H9 (cell line): ENCODE results near the gene FRMPD1. TPM values are rescaled to one million over a fixed set of nuclear protein-coding genes. Genes with fewer than 3 reads are reported as not detected.

Experiments used
- DNase-seq: peaks from one replicate; pipeline ENCODE4 v3.0.0-alpha.2; 2017
- H2AFZ ChIP-seq: one replicate; pipeline ENCODE4 v1.6.1; 2013; ENCODE audit warnings: mild to moderate bottlenecking, low read length, control low read depth, moderate library complexity
- H2AK5ac ChIP-seq: 2 replicates; pipeline ENCODE4 v1.6.1; 2013; ENCODE audit warnings: low read length, control low read depth, mixed read lengths; ENCODE audit not compliant: insufficient read length
- H2BK120ac ChIP-seq: one replicate; pipeline ENCODE4 v1.6.1; 2013; ENCODE audit warnings: low read depth, mild to moderate bottlenecking, low read length, control low read depth, inconsistent platforms; ENCODE audit not compliant: poor library complexity, severe bottlenecking
- H2BK12ac ChIP-seq: 2 replicates; pipeline ENCODE4 v1.6.1; 2013; ENCODE audit warnings: low read length, control low read depth, mixed read lengths, low read depth; ENCODE audit not compliant: insufficient read length
- H2BK15ac ChIP-seq: 2 replicates; pipeline ENCODE4 v1.6.1; 2013; ENCODE audit warnings: low read depth, low read length, control low read depth
- H2BK20ac ChIP-seq: one replicate; pipeline ENCODE4 v1.6.1; 2013; ENCODE audit warnings: low read depth, mild to moderate bottlenecking, low read length, control low read depth, inconsistent platforms; ENCODE audit not compliant: poor library complexity, severe bottlenecking
- H2BK5ac ChIP-seq: 2 replicates; pipeline ENCODE4 v1.6.1; 2013; ENCODE audit warnings: low read length, control low read depth, mixed read lengths; ENCODE audit not compliant: insufficient read length
- H3K14ac ChIP-seq: 2 replicates; pipeline ENCODE4 v1.6.1; 2013; ENCODE audit warnings: low read length, control low read depth; ENCODE audit not compliant: insufficient read depth
- H3K18ac ChIP-seq: 2 replicates; pipeline ENCODE4 v1.6.1; 2013; ENCODE audit warnings: low read depth, mild to moderate bottlenecking, mixed read lengths, low read length, control low read depth; ENCODE audit not compliant: insufficient read length
- H3K23ac ChIP-seq: 2 replicates; pipeline ENCODE4 v1.6.1; 2013; ENCODE audit warnings: low read length, control low read depth, mixed read lengths, low read depth; ENCODE audit not compliant: insufficient read length
- H3K23me2 ChIP-seq: 2 replicates; pipeline ENCODE4 v1.6.1; 2013; ENCODE audit warnings: low read depth, mild to moderate bottlenecking, mixed read lengths, low read length, control low read depth; ENCODE audit not compliant: insufficient read length, poor library complexity, severe bottlenecking
- H3K27ac ChIP-seq: 2 replicates; pipeline ENCODE4 v1.5.1; 2013; ENCODE audit warnings: low read length, control low read depth, mixed read lengths, low read depth; ENCODE audit not compliant: insufficient read length
- H3K27me3 ChIP-seq: 2 replicates; pipeline ENCODE4 v1.6.1; 2013; ENCODE audit warnings: low read length, control low read depth, inconsistent platforms; ENCODE audit not compliant: insufficient read depth
- H3K4ac ChIP-seq: 2 replicates; pipeline ENCODE4 v1.6.1; 2013; ENCODE audit warnings: low read depth, mild to moderate bottlenecking, control low read depth, inconsistent platforms, low read length, moderate library complexity
- H3K4me1 ChIP-seq: 2 replicates; pipeline ENCODE4 v1.6.1; 2013; ENCODE audit warnings: low read length, control low read depth, inconsistent platforms; ENCODE audit not compliant: insufficient read depth
- H3K4me2 ChIP-seq: 2 replicates; pipeline ENCODE4 v1.6.1; 2013; ENCODE audit warnings: low read length, control low read depth, mixed read lengths; ENCODE audit not compliant: insufficient read length, insufficient read depth
- H3K56ac ChIP-seq: 2 replicates; pipeline ENCODE4 v1.6.1; 2013; ENCODE audit warnings: low read depth, mild to moderate bottlenecking, mixed read lengths, low read length, control low read depth; ENCODE audit not compliant: insufficient read length
- H3K79me1 ChIP-seq: 2 replicates; pipeline ENCODE4 v1.6.1; 2013; ENCODE audit warnings: low read depth, mild to moderate bottlenecking, moderate library complexity, low read length, control low read depth, inconsistent platforms; ENCODE audit not compliant: insufficient read depth, poor library complexity, severe bottlenecking
- H3K79me2 ChIP-seq: 2 replicates; pipeline ENCODE4 v1.6.1; 2013; ENCODE audit warnings: low read length, control low read depth, inconsistent platforms; ENCODE audit not compliant: insufficient read depth
- H3K9ac ChIP-seq: 2 replicates; pipeline ENCODE4 v1.6.1; 2013; ENCODE audit warnings: low read length, control low read depth, mixed read lengths; ENCODE audit not compliant: insufficient read length; ENCODE audit errors: extremely low read depth
- H3K9me3 ChIP-seq: one replicate; pipeline ENCODE4 v1.6.1; 2013; ENCODE audit warnings: low read depth, low read length, inconsistent platforms; ENCODE audit not compliant: control insufficient read depth
- H3T11ph ChIP-seq: one replicate; pipeline ENCODE4 v1.6.1; 2013; ENCODE audit warnings: mild to moderate bottlenecking, low read length, control low read depth, inconsistent platforms
- H4K20me1 ChIP-seq: one replicate; pipeline ENCODE4 v1.6.1; 2013; ENCODE audit not compliant: control insufficient read depth, insufficient read length, insufficient read depth
- H4K5ac ChIP-seq: 2 replicates; pipeline ENCODE4 v1.6.1; 2013; ENCODE audit warnings: low read depth, mild to moderate bottlenecking, mixed read lengths, low read length, control low read depth; ENCODE audit not compliant: insufficient read length
- H4K8ac ChIP-seq: replicated peaks from 2 replicates; pipeline ENCODE4 v1.6.1; 2013; ENCODE audit warnings: low read length, control low read depth, mixed read lengths, low read depth; ENCODE audit not compliant: insufficient read length
- H4K91ac ChIP-seq: 2 replicates; pipeline ENCODE4 v1.6.1; 2013; ENCODE audit warnings: low read depth, mild to moderate bottlenecking, moderate library complexity, mixed read lengths, low read length, control low read depth; ENCODE audit not compliant: insufficient read length
- H3K27ac Mint-ChIP-seq, 3 experiments: 2 replicates in 2 of 3; 3 replicates in 1 of 3; pipeline ENCODE4 v1.8.0; 2020 to 2021; ENCODE audit warnings: mixed read lengths in 3 of 3, mild to moderate bottlenecking in 1 of 3, moderate library complexity in 1 of 3
- H3K27me3 Mint-ChIP-seq: 2 replicates; pipeline ENCODE4 v1.8.0; 2021; ENCODE audit warnings: low read depth, mild to moderate bottlenecking, moderate library complexity, mixed read lengths
- H3K36me3 Mint-ChIP-seq, 3 experiments: 2 replicates in 2 of 3; 3 replicates in 1 of 3; pipeline ENCODE4 v1.8.0; 2020 to 2021; ENCODE audit warnings: low read depth in 3 of 3, mixed read lengths in 3 of 3; ENCODE audit not compliant: insufficient read depth in 1 of 3
- H3K4me1 Mint-ChIP-seq, 2 experiments: 2 replicates each; pipeline ENCODE4 v1.8.0; 2020; ENCODE audit warnings: mixed read lengths in 2 of 2
- H3K4me3 Mint-ChIP-seq, 2 experiments: 2 replicates in 1 of 2; 3 replicates in 1 of 2; pipeline ENCODE4 v1.8.0; 2020 to 2021; ENCODE audit warnings: mild to moderate bottlenecking in 2 of 2, mixed read lengths in 2 of 2, moderate library complexity in 1 of 2
- H3K9me3 Mint-ChIP-seq, 2 experiments: 2 replicates in 1 of 2; 3 replicates in 1 of 2; pipeline ENCODE4 v1.8.0; 2020; ENCODE audit warnings: mild to moderate bottlenecking in 2 of 2, mixed read lengths in 2 of 2, moderate library complexity in 1 of 2
- WGBS: extraction: QIAGEN DNeasy Blood & Tissue Kit; methylation state at CpG from one replicate; pipeline ENCODE4 v1.1.7; 2013; ENCODE audit warnings: missing lambda C conversion rate, low lambda C conversion rate, mixed read lengths; ENCODE audit not compliant: insufficient read length; ENCODE audit errors: extremely low coverage; 5-methylcytosine and 5-hydroxymethylcytosine counted together
- total RNA-seq: library from RNA; stranded (reverse); gene quantifications from 2 replicates; pipeline ENCODE4 v1.2.1, GENCODE V29; 2021
- TF ChIP-seq, protein P1 (sequence below): fragments of 200-600 bp; sonication (generic); conservative IDR thresholded peaks from 3 replicates; pipeline ENCODE4 v1.8.0; 2021; ENCODE audit warnings: antibody characterized with exemption, mild to moderate bottlenecking

FRMPD1 gene
- total RNA-seq, 1 experiment from 2014 or later, result 0.04 TPM

GRCh38 chr9:37776328-37776727 is 125.6 kb downstream of the FRMPD1 start:
- H2BK15ac ChIP-seq, result no peak overlapping the region
- no peak overlapping the region for H2BK120ac ChIP-seq
- no peaks in the 10 kb centered on the region for H3K79me1 ChIP-seq
- no peaks in the 10 kb centered on the region for H3K79me2 ChIP-seq
- no peak overlapping the region for H3K56ac ChIP-seq
- no peak overlapping the region for H3K18ac ChIP-seq
- H3K27me3 ChIP-seq, result no peaks in the 10 kb centered on the region
- H3K4ac ChIP-seq, result no peak overlapping the region
- no peak overlapping the region for H3T11ph ChIP-seq
- H2AFZ ChIP-seq, result no peak overlapping the region
- TF ChIP-seq, protein P1, sequence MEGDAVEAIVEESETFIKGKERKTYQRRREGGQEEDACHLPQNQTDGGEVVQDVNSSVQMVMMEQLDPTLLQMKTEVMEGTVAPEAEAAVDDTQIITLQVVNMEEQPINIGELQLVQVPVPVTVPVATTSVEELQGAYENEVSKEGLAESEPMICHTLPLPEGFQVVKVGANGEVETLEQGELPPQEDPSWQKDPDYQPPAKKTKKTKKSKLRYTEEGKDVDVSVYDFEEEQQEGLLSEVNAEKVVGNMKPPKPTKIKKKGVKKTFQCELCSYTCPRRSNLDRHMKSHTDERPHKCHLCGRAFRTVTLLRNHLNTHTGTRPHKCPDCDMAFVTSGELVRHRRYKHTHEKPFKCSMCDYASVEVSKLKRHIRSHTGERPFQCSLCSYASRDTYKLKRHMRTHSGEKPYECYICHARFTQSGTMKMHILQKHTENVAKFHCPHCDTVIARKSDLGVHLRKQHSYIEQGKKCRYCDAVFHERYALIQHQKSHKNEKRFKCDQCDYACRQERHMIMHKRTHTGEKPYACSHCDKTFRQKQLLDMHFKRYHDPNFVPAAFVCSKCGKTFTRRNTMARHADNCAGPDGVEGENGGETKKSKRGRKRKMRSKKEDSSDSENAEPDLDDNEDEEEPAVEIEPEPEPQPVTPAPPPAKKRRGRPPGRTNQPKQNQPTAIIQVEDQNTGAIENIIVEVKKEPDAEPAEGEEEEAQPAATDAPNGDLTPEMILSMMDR, result no peak
- no CpG with 5 or more reads among the region's 5 CpGs for WGBS
- Mint-ChIP-seq H3K27me3 (no peaks in the 10 kb centered on the region), H3K4me3 (no peak overlapping the region), H3K4me1 (no peaks in the 10 kb centered on the region), H3K9me3 (no peaks in the 10 kb centered on the region), H3K36me3 (peaks cover 23 to 55% (median 47%) of the 10 kb centered on the region in 3 experiments; a peak in 6 of 7 replicates), H3K27ac (no peak overlapping the region)
- H4K20me1 ChIP-seq, result no peaks in the 10 kb centered on the region
- H2AK5ac ChIP-seq, result no peak overlapping the region
- H3K14ac ChIP-seq, result no peak overlapping the region
- DNase-seq, result no peak
- H3K9ac ChIP-seq, result no peak overlapping the region
- no peak overlapping the region for H2BK20ac ChIP-seq
- H4K5ac ChIP-seq, result no peak overlapping the region
- H3K23me2 ChIP-seq, result no peaks in the 10 kb centered on the region
- no peak overlapping the region for H3K4me2 ChIP-seq
- no peak overlapping the region for H2BK5ac ChIP-seq
- no peak overlapping the region for H4K8ac ChIP-seq
- H3K4me1 ChIP-seq, result no peaks in the 10 kb centered on the region
- H4K91ac ChIP-seq, result no peak overlapping the region
- no peak overlapping the region for H3K23ac ChIP-seq
- no peak overlapping the region for H2BK12ac ChIP-seq
- H3K27ac ChIP-seq, result no peak overlapping the region
- no peaks in the 10 kb centered on the region for H3K9me3 ChIP-seq
